ENCODE data around the gene PAX2. TPM values are rescaled to one million over a fixed set of nuclear protein-coding genes. Genes with fewer than 3 reads are reported as not detected.
A peak's percentile ranks its signal among the peaks of the same experiment; 100 is the strongest.

PAX2 gene
- total RNA-seq, 4 donors from 2014 or later = not detected

DNA sequence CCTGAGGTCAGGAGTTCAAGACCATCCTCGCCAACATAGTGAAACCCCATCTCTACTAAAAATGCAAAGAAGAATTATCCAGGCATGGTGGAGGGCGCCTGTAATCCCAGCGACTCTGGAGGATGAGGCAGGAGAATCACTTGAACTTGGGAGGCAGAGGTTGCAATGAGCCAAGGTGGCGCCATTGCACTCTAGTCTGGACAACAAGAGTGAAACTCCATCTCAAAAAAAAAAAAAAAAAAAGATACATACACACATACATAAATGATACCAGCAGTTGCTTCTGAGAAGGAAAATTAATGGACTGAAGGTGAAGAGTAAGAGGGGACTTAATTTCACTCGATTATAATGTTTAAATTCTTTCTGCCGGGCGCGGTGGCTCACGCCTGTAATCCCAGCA, 40.2 kb upstream of the PAX2 start:
- H3K36me3 ChIP-seq = no peaks in the 10 kb centered on the region
- no peak overlapping the region for H3K4me3 ChIP-seq
- H3K27me3 ChIP-seq = peaks cover 0 to 66% (median 14%) of the 10 kb centered on the region in 4 donors
- intact Hi-C loops (cut with DNase I) = no loop called here
- H3K9me3 ChIP-seq = no peaks in the 10 kb centered on the region
- 85% methylated on average over 9 of the region's 9 CpGs for WGBS
- TF ChIP-seq POLR2AphosphoS5 (IDR thresholded peaks at IDR 0.05) (no peak), POLR2A (IDR thresholded peaks at IDR 0.05; ENCODE audit: low read depth) (no peak), EP300 (IDR thresholded peaks at IDR 0.05) (no peak)
- TF ChIP-seq, protein P1, sequence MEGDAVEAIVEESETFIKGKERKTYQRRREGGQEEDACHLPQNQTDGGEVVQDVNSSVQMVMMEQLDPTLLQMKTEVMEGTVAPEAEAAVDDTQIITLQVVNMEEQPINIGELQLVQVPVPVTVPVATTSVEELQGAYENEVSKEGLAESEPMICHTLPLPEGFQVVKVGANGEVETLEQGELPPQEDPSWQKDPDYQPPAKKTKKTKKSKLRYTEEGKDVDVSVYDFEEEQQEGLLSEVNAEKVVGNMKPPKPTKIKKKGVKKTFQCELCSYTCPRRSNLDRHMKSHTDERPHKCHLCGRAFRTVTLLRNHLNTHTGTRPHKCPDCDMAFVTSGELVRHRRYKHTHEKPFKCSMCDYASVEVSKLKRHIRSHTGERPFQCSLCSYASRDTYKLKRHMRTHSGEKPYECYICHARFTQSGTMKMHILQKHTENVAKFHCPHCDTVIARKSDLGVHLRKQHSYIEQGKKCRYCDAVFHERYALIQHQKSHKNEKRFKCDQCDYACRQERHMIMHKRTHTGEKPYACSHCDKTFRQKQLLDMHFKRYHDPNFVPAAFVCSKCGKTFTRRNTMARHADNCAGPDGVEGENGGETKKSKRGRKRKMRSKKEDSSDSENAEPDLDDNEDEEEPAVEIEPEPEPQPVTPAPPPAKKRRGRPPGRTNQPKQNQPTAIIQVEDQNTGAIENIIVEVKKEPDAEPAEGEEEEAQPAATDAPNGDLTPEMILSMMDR (IDR thresholded peaks at IDR 0.05) = no peak
- no peak for DNase-seq (ENCODE audit: extremely low spot score)
- H3K4me1 ChIP-seq = peaks cover 5 to 7% (median 6%) of the 10 kb centered on the region in 4 donors
- H3K27ac ChIP-seq (replicated peaks in 1 of 4) = no peak overlapping the region

DNA sequence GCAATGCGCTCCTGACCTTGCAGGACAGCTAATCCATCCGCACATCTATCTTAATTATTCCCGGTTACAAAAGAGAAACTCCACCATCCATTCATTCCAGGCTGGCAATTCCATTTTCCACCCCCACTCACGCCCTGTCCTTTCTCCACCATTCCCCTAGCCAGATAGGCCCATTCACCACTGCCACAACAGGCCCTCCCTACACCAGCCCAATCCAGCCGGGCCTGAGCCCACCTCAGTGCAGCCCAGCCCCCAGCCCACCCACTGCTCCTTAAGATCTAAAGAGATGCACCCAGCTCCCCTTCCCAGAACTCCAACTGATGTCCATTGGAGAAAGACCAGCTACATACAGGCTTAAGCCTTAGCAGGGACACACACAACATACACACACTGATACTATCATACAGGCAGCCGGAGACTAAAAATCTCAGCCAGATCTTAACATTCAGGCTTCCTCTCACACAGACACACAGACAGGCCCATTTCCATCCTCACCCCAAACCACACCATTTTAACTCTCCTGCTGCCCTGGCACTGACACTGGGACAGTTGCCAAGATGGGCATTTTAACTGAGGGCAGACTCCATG, 38.0 kb upstream of the PAX2 start:
- intact Hi-C loops (cut with DNase I) = no loop called here
- Histone ChIP-seq H3K9me3 (no peaks in the 10 kb centered on the region), H3K27me3 (peaks cover 0 to 82% (median 25%) of the 10 kb centered on the region in 4 donors), H3K36me3 (no peaks in the 10 kb centered on the region), H3K27ac (replicated peaks in 1 of 4) (no peak overlapping the region), H3K4me3 (no peak overlapping the region), H3K4me1 (peaks cover 6 to 13% (median 9%) of the 10 kb centered on the region in 4 donors)
- WGBS = 64% methylated on average over 6 of the region's 6 CpGs
- TF ChIP-seq POLR2AphosphoS5 (IDR thresholded peaks at IDR 0.05) = no peak
- DNase-seq (ENCODE audit: extremely low spot score) = no peak

DNA sequence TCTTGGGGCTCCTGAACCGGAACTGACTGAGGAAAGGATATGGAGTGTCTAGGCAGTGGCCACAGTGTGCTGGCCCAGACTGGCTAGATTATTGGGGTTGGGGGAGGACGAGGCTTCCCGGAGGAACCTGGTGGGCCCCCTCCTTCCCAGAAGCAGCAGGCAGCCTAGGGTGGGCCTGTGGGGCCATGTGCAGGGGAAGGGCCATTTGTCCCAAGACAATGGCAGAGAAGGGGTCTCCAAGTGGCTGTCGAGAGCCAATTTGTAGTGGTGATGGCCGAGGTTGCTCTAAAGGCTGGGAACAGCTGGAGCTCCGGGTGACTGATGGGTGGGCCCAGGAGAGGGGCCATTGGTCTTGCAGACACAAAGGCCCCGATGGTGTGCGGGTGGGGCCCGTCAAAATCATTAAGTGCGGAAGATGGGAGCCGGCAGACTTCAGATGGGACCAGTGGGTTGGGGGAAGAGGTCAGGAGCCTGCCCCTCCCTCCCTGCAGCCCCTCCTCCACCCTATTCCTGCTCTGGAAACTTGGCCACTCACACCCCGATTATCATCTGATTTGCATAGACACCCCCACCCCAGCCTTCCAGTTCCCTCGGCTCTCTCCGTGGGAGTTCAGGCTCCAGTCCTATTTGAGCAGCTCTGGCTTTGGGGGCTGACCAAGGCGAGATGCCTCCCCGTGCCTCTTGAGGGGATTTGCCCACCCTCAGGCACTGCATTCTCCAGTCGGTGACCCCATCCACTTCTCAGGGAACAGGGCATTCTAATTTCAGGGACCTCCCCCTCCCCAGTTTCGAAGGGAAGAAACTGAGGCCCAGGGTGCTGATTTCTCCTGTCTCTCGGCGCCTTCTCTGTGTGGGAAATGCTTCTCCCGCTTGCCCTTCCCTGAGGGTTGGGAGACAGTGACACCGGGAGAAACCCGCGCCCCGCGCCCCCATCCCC, 36.0 kb upstream of the PAX2 start:
- Histone ChIP-seq H3K9me3 (no peaks in the 10 kb centered on the region), H3K4me1 (peaks cover 6 to 24% (median 17%) of the 10 kb centered on the region in 4 donors), H3K27me3 (peaks cover 3 to 99% (median 39%) of the 10 kb centered on the region in 4 donors), H3K36me3 (no peaks in the 10 kb centered on the region), H3K4me3 (peak overlapping the region; percentile 19 to 39 (median 30)), H3K27ac (replicated peaks in 1 of 4) (no peak overlapping the region)
- DNase-seq (ENCODE audit: extremely low spot score) = no peak
- intact Hi-C loops (cut with DNase I) = no loop called here
- TF ChIP-seq, protein P1 (IDR thresholded peaks at IDR 0.05) = no peak
- TF ChIP-seq EP300 (IDR thresholded peaks at IDR 0.05) (no peak), POLR2A (IDR thresholded peaks at IDR 0.05; ENCODE audit: low read depth) (no peak), POLR2AphosphoS5 (IDR thresholded peaks at IDR 0.05) (no peak)
- 12% methylated on average over 18 of the region's 26 CpGs for WGBS

DNA sequence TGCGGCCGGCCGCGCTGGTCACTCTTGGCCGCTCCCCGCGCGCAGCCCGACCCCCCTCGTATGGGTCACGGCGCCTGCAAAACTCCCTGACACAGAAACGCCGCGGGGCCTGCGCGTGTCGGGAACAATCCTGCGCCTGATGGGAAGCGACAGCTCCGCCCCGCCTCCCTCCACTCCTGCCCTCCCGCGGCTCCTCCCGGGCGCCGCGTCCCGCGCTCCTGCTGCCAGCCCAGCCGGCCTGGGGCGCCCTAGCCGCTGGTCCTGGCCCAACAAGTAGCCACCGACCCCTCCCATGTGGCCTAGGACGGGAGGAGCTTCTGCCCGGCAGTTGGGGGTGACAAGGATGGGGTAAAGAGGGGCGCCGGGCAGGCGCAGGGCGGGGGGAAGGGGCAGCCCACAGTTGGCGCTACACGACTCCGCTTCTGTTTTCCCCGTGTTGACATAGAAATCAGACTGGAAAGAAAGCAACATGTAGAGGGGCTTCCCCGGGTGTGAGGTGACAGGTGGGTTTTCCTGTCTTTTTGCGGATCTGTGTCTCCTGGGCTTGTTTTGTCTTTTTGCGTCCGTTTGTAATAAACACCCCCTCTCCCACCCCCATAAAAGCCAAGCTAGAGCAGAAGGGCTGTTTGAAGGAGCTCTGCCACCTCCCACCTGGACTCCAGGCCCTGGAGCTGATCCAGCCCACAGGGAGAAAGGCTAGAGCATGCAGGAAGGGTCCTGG, 35.1 kb upstream of the PAX2 start:
- Histone ChIP-seq H3K36me3 (no peaks in the 10 kb centered on the region), H3K4me1 (peaks cover 6 to 26% (median 19%) of the 10 kb centered on the region in 4 donors), H3K27ac (replicated peaks in 1 of 4) (no peak overlapping the region), H3K9me3 (no peaks in the 10 kb centered on the region), H3K4me3 (peak overlapping the region; percentile 19 to 39 (median 30)), H3K27me3 (peaks cover 3 to 99% (median 45%) of the 10 kb centered on the region in 4 donors)
- no peak for DNase-seq (ENCODE audit: extremely low spot score)
- intact Hi-C loops (cut with DNase I) = no loop called here
- TF ChIP-seq, protein P1 (IDR thresholded peaks at IDR 0.05) = no peak
- no peak for TF ChIP-seq POLR2AphosphoS5 (IDR thresholded peaks at IDR 0.05)
- TF ChIP-seq EP300 (IDR thresholded peaks at IDR 0.05) = no peak
- TF ChIP-seq POLR2A (IDR thresholded peaks at IDR 0.05; ENCODE audit: low read depth) = no peak
- WGBS = 11% methylated on average over 11 of the region's 48 CpGs
